A549 (cell line): ENCODE data around the gene ODAD2.

Source experiments
- CTCF ChIP-seq: fragments of >200 bp; sonication (Bioruptor Twin); formaldehyde crosslinking; IDR thresholded peaks from 3 replicates; pipeline ENCODE4 v1.5.1; 2016
- E2F6 ChIP-seq: IDR thresholded peaks from 2 replicates; pipeline ENCODE4 v1.6.1; 2012; ENCODE audit warnings: low read depth, borderline replicate concordance
- ELK1 ChIP-seq: fragments of 150-350 bp; IDR thresholded peaks from 2 replicates; pipeline ENCODE4 v1.6.1; 2014; ENCODE audit warnings: low read depth, mild to moderate bottlenecking, low read length
- EP300 ChIP-seq, 2 experiments: fragments of >200 bp; sonication (Bioruptor Twin); formaldehyde crosslinking; IDR thresholded peaks; 2 replicates in 1 of 2; 3 replicates in 1 of 2; pipeline ENCODE4 v1.6.1; 2016 to 2017
- ESRRA ChIP-seq: fragments of 150-350 bp; IDR thresholded peaks from 2 replicates; pipeline ENCODE4 v1.6.1; 2014; ENCODE audit warnings: mild to moderate bottlenecking, low read length, borderline replicate concordance
- HDAC2 ChIP-seq: fragments of 200-600 bp; sonication (generic); IDR thresholded peaks from 2 replicates; pipeline ENCODE4 v1.6.1; 2016
- JUNB ChIP-seq: fragments of >200 bp; sonication (Bioruptor Twin); formaldehyde crosslinking; IDR thresholded peaks from 2 replicates; pipeline ENCODE4 v1.6.1; 2016
- PHF8 ChIP-seq: fragments of 200-600 bp; sonication (generic); IDR thresholded peaks from 2 replicates; pipeline ENCODE4 v1.6.1; 2016; ENCODE audit warnings: low read depth, mild to moderate bottlenecking, antibody characterized with exemption, moderate library complexity, borderline replicate concordance
- POLR2A ChIP-seq: IDR thresholded peaks from 2 replicates; pipeline ENCODE4 v1.6.1; 2012; ENCODE audit warnings: mild to moderate bottlenecking, low read length
- RAD21 ChIP-seq, 2 experiments: fragments of >200 bp in 1 of 2; sonication (Bioruptor Twin) in 1 of 2; formaldehyde crosslinking in 1 of 2; IDR thresholded peaks in 1 of 2; conservative IDR thresholded peaks in 1 of 2; 2 replicates in 1 of 2; 3 replicates in 1 of 2; pipeline ENCODE4 v1.6.1; 2012 to 2018; ENCODE audit warnings: inconsistent platforms in 1 of 2
- USF2 ChIP-seq: fragments of 450-650 bp; IDR thresholded peaks from 2 replicates; pipeline ENCODE4 v1.6.1; 2014; ENCODE audit warnings: antibody characterized with exemption

- TF ChIP-seq CTCF (no peak), E2F6 (no peak), POLR2A (no peak), RAD21 (conservative IDR thresholded peaks at IDR 0.05 in 1 of 2, IDR thresholded peaks at IDR 0.05 in 1 of 2) (peak in 1 of 2 experiments; percentile 32; a peak in 1 of 5 replicates), HDAC2 (no peak), ELK1 (no peak), USF2 (no peak), PHF8 (no peak), ESRRA (no peak), EP300 (IDR thresholded peaks at IDR 0.05) (no peak), JUNB (no peak)
Observed at GRCh38 chr10:27783660-27784059, 215.2 kb downstream of the ODAD2 start.
